ENCODE results near the gene BARHL1.

- TF ChIP-seq, protein P1, sequence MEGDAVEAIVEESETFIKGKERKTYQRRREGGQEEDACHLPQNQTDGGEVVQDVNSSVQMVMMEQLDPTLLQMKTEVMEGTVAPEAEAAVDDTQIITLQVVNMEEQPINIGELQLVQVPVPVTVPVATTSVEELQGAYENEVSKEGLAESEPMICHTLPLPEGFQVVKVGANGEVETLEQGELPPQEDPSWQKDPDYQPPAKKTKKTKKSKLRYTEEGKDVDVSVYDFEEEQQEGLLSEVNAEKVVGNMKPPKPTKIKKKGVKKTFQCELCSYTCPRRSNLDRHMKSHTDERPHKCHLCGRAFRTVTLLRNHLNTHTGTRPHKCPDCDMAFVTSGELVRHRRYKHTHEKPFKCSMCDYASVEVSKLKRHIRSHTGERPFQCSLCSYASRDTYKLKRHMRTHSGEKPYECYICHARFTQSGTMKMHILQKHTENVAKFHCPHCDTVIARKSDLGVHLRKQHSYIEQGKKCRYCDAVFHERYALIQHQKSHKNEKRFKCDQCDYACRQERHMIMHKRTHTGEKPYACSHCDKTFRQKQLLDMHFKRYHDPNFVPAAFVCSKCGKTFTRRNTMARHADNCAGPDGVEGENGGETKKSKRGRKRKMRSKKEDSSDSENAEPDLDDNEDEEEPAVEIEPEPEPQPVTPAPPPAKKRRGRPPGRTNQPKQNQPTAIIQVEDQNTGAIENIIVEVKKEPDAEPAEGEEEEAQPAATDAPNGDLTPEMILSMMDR (IDR thresholded peaks at IDR 0.05): no peak
- no peak for TF ChIP-seq ZFX (IDR thresholded peaks at IDR 0.05; ENCODE audit: borderline replicate concordance)
Measured at GRCh38 chr9:132622159-132622558, 39.8 kb downstream of the BARHL1 start.
